HUES64 (cell line): Measurements from ENCODE around the gene CD22.

Experiments
- H3K27ac ChIP-seq: 2 replicates; pipeline ENCODE4 v1.7.0; 2013; ENCODE audit warnings: low read depth, low read length, inconsistent platforms
- H3K27me3 ChIP-seq: 2 replicates; pipeline ENCODE4 v1.6.1; 2013; ENCODE audit warnings: mild to moderate bottlenecking, low read length; ENCODE audit not compliant: insufficient read depth
- H3K36me3 ChIP-seq: 2 replicates; pipeline ENCODE4 v1.6.1; 2013; ENCODE audit warnings: mild to moderate bottlenecking, low read length; ENCODE audit not compliant: insufficient read depth
- H3K4me1 ChIP-seq: 2 replicates; pipeline ENCODE4 v1.6.1; 2013; ENCODE audit warnings: mild to moderate bottlenecking, low read length, moderate library complexity; ENCODE audit not compliant: insufficient read depth
- H3K4me3 ChIP-seq: 2 replicates; pipeline ENCODE4 v1.5.1; 2013; ENCODE audit warnings: mild to moderate bottlenecking, low read length, moderate library complexity
- H3K9ac ChIP-seq: 2 replicates; pipeline ENCODE4 v1.6.1; 2013; ENCODE audit warnings: mild to moderate bottlenecking, low read depth, low read length
- H3K9me3 ChIP-seq: 2 replicates; pipeline ENCODE4 v1.6.1; 2013; ENCODE audit warnings: low read depth, low read length; ENCODE audit not compliant: insufficient read depth
- WGBS: fragments of 150-250, 120-280 bp; methylation state at CpG from one replicate; pipeline ENCODE4 v1.1.7; 2013; ENCODE audit warnings: missing lambda C conversion rate; 5-methylcytosine and 5-hydroxymethylcytosine counted together

The CD22 gene

DNA sequence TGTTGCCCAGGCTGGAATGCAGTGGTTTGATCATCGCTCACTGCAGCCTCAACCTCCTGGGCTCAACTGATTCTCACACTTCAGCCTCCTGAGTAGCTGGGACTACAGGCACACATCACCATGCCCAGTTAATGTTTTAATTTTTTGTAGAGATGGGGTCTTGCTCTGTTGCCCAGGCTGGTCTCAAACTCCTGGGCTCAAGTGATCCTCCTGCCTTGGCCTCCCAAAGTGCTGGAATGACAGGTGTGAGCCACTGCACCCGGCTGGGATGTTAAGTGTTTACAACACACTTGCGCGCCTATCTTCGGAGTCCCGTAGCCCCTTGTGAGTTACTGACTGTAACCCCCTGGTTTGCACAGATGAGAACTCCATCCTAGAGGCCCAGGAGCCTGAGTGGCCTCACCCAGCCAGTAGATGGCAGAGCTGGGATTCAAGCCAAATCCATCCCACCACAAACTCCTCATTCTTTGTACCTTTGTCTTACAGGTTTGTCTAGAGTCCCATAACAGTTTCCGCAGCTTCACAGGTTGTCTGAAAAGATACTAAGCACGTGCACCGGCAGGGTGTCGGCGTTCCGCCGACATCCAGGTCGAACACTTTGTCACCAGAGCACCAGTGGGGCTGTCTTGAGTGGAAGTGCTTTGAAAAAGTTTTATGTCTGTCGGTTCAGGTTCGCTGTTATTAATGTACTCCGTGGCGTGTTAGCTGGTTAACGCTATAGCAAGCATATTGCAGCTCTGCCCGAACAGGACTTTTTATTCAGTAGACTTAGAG lies 22.3 kb upstream of the CD22 start:
- Histone ChIP-seq H3K27me3 (no peaks in the 10 kb centered on the region), H3K4me3 (no peak overlapping the region), H3K9me3 (no peaks in the 10 kb centered on the region), H3K4me1 (no peaks in the 10 kb centered on the region), H3K36me3 (no peaks in the 10 kb centered on the region), H3K27ac (no peak overlapping the region), H3K9ac (no peak overlapping the region)
- WGBS, result 91% methylated on average over 20 of the region's 20 CpGs

DNA sequence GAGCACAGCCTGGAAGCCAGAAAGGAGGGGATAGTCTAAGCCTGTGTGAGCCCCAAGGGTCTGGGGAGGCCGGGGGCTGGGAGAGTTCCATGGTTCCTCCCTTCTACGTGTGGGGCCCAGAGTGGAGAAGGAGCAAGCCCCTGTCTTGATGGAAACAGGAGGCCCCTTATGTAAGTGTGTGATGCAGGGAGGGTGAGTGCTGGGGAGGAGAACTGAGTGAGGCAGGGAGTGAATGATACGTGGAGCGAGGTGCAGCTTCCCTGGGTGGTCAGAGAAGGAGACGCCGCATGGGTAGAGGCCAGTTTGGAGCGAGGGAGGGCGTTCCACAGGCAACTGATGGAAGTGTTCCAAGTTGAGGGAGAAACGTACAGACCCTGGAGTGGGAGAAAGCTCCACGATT lies 21.1 kb upstream of the CD22 start:
- H3K9ac ChIP-seq, result no peak overlapping the region
- no peaks in the 10 kb centered on the region for H3K4me1 ChIP-seq

DNA sequence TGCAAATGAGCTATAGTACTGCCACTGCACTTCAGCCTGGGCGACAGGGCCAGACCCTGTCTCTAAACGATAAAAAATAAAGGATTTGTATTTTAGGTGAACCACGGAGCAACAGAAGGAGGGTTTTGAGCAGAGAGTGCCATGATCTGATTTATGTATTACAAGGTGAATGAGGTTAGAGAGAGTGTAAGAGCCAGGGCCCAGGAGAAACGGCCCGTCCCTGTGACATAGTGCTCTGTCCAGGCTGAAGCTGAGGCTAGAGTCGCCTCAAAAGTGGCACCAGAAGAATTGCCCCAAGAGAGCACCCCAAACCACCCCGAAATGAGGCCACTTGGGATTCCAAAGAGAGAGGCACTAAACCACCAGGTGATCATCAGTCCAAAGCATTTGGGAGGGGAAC lies 20.1 kb upstream of the CD22 start:
- H3K4me3 ChIP-seq, result no peak overlapping the region
- H3K9ac ChIP-seq, result no peak overlapping the region; the same call in 1 of the 2 replicates
- H3K4me1 ChIP-seq, result no peaks in the 10 kb centered on the region
- no peaks in the 10 kb centered on the region for H3K36me3 ChIP-seq
- no peaks in the 10 kb centered on the region for H3K27me3 ChIP-seq
- no peak overlapping the region for H3K27ac ChIP-seq
- no peaks in the 10 kb centered on the region for H3K9me3 ChIP-seq
- WGBS, result 75% methylated on average over 7 of the region's 7 CpGs

More for the DNA sequence above, 21.1 kb upstream of the CD22 start:
- H3K27ac ChIP-seq, result no peak overlapping the region
- no peaks in the 10 kb centered on the region for H3K27me3 ChIP-seq
- H3K36me3 ChIP-seq, result no peaks in the 10 kb centered on the region
- no peaks in the 10 kb centered on the region for H3K9me3 ChIP-seq
- H3K4me3 ChIP-seq, result no peak overlapping the region
- WGBS, result 86% methylated on average over 10 of the region's 10 CpGs

DNA sequence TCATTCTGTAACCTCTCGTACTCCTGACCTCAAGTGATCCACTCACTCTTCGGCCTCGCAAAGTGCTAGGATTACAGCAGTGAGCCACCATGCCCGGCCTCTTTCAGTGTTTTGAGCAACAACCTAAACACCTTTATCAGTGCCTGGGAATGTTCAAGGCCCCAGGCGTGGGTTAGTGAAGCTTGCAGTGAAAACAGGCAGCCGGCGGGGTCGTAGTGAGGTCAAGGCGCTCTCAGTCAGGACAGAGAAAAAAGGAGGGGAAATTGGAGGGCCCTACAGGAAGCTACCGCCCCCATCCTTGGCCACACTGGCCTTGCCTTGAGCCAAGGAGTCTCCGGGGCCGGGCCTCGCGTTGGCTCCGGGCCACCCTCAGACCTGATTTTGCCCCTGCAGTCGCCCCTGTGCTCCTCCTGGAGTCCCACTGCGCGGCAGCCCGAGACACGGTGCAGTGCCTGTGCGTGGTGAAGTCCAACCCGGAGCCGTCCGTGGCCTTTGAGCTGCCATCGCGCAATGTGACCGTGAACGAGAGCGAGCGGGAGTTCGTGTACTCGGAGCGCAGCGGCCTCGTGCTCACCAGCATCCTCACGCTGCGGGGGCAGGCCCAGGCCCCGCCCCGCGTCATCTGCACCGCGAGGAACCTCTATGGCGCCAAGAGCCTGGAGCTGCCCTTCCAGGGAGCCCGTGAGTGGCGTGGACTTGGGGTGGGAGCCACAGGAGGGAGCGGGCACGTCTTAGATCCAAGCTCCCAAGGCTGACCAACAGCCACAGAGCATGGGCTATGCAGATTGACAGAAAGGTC lies 19.3 kb upstream of the CD22 start:
- no peak overlapping the region for H3K4me3 ChIP-seq
- WGBS, result 88% methylated on average over 47 of the region's 47 CpGs
- no peaks in the 10 kb centered on the region for H3K9me3 ChIP-seq
- H3K4me1 ChIP-seq, result no peaks in the 10 kb centered on the region
- H3K9ac ChIP-seq, result no peak overlapping the region; the same call in 1 of the 2 replicates
- no peak overlapping the region for H3K27ac ChIP-seq
- no peaks in the 10 kb centered on the region for H3K27me3 ChIP-seq
- H3K36me3 ChIP-seq, result no peaks in the 10 kb centered on the region

DNA sequence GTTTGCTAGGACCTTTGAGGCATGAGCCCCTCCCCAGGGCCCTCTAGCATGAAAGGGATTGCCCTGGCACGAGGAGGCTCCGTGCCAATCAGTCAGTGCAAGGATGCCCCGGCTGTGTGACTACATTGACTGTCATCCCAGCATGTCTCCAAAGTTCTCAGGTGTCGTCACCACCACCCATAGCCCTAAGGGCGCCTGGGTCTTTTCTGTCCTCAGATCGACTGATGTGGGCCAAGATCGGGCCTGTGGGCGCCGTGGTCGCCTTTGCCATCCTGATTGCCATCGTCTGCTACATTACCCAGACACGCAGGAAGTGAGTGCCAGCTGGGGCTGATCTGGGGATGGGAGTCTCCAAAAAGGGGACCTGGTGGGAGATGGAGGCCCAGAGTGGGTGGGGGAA lies 18.7 kb upstream of the CD22 start:
- Histone ChIP-seq H3K9me3 (no peaks in the 10 kb centered on the region), H3K27me3 (no peaks in the 10 kb centered on the region), H3K4me3 (no peak overlapping the region), H3K9ac (no peak overlapping the region), H3K27ac (no peak overlapping the region), H3K4me1 (no peaks in the 10 kb centered on the region), H3K36me3 (no peaks in the 10 kb centered on the region)
- WGBS, result 93% methylated on average over 12 of the region's 12 CpGs

DNA sequence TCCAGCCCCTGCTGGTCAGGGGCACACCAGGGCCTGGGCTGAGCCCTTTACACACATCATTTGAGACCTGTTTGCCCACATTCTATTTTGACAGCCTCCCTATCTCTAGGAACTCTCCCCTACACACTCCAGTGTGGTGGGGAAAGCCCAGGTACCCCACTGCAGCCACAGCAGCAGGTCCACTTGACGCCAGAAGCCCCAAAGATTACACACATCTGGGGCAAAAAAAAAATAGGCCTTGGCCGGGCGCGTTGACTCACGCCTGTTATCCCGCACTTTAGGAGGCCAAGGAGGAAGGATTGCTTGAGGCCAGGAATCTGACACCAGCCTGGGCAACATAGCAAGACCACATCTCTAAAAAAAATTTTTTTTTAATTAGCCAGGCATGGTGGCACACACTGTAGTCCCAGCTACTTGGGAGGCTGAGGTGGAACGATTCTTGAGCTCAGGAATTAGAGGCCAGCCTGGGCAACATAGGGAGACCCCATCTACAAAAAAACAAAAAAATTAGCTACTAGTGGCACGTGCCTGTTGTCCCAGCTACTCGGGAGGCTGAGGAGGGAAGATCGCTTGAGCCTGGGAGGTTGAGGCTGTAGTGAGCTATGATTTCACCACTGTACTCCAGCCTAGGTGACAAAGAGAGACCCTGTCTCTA lies 18.0 kb upstream of the CD22 start:
- no peaks in the 10 kb centered on the region for H3K9me3 ChIP-seq
- no peak overlapping the region for H3K9ac ChIP-seq
- H3K27ac ChIP-seq, result no peak overlapping the region
- no peak overlapping the region for H3K4me3 ChIP-seq
- H3K27me3 ChIP-seq, result no peaks in the 10 kb centered on the region
- WGBS, result 95% methylated on average over 10 of the region's 10 CpGs
- no peaks in the 10 kb centered on the region for H3K36me3 ChIP-seq
- H3K4me1 ChIP-seq, result no peaks in the 10 kb centered on the region

DNA sequence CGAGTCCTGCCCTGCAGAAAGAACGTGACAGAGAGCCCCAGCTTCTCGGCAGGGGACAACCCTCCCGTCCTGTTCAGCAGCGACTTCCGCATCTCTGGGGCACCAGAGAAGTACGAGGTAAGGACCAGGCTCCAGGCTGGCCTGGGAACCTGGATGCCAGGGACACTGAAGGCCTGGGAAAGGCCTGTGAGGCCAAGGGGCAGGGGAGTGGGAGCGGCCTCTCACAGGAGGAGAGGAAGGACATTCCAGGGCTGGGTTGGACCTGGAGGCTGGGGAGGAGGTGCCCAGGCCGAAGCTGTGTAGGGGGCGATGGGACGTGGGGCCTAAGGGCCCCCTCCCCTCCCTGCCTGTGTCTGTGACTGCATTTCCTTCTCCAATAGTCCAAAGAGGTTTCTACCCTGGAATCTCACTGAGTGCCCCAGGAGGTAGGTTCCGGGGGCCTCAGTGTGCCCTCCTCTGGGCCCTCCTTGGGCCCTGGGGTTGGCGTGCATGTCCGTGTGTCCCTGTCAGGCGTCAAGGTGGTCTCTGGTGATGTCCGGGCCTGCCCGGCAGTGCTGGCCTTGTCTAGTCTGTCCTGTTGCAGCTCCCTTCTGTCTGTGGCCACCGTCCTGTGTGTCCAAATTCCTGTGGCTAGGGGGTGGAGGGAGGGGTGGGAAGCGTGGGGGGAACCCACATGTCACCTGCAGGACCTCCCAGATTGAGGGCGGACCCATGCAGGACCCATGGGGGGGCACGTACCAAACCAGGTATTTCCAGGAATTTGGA lies 16.9 kb upstream of the CD22 start:
- no peaks in the 10 kb centered on the region for H3K36me3 ChIP-seq
- H3K4me3 ChIP-seq, result no peak overlapping the region
- no peak overlapping the region for H3K27ac ChIP-seq
- no peak overlapping the region for H3K9ac ChIP-seq
- no peaks in the 10 kb centered on the region for H3K27me3 ChIP-seq
- H3K9me3 ChIP-seq, result no peaks in the 10 kb centered on the region
- WGBS, result 88% methylated on average over 21 of the region's 21 CpGs
- H3K4me1 ChIP-seq, result no peaks in the 10 kb centered on the region

DNA sequence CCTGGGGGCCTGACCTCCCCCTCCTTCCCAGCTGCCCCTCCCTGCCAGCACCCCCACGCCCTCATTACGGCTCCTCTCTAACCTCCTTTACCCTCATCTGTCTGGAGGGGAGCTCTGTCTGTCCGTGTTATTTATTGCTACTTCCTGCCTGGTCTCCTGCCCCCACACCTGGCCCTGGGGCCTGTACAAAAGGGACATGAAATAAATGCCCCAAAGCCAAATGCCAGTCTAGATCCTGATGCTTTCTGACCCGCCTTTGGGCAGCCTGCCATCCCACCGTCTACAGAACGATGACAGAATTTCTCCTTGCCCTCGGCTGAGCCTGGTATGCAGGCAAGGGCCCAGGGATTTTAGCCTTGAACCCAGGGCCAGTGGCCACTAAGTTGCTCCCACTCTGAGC lies 15.4 kb upstream of the CD22 start:
- H3K27ac ChIP-seq, result no peak overlapping the region
- 84% methylated on average over 7 of the region's 7 CpGs for WGBS
- H3K4me3 ChIP-seq, result no peak overlapping the region
- no peaks in the 10 kb centered on the region for H3K4me1 ChIP-seq
- no peaks in the 10 kb centered on the region for H3K36me3 ChIP-seq
- H3K27me3 ChIP-seq, result no peaks in the 10 kb centered on the region
- H3K9ac ChIP-seq, result no peak overlapping the region
- H3K9me3 ChIP-seq, result no peaks in the 10 kb centered on the region

DNA sequence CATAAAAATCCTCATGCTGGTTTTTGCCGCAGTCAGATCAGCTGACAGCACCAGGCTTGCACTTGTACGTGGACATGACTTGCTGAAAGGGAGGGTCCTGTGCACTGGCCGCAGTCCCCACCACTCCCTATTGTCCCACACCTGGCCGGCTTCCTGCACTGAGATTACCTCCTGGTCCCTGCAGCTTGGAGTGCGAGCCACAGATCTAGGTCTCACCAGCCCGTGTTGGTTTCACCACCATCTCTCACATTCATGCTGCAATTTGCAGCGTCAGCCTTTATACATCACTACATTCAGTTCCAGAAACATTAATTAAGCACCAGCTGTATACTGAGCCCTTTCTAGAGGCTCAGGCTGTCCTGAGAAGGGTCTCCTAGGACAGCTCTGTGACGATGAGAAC lies 15.0 kb upstream of the CD22 start:
- H3K9me3 ChIP-seq, result no peaks in the 10 kb centered on the region
- no peaks in the 10 kb centered on the region for H3K27me3 ChIP-seq
- no peak overlapping the region for H3K9ac ChIP-seq
- H3K4me1 ChIP-seq, result no peaks in the 10 kb centered on the region
- no peak overlapping the region for H3K4me3 ChIP-seq
- 90% methylated on average over 8 of the region's 8 CpGs for WGBS
- H3K36me3 ChIP-seq, result no peaks in the 10 kb centered on the region
- H3K27ac ChIP-seq, result no peak overlapping the region

DNA sequence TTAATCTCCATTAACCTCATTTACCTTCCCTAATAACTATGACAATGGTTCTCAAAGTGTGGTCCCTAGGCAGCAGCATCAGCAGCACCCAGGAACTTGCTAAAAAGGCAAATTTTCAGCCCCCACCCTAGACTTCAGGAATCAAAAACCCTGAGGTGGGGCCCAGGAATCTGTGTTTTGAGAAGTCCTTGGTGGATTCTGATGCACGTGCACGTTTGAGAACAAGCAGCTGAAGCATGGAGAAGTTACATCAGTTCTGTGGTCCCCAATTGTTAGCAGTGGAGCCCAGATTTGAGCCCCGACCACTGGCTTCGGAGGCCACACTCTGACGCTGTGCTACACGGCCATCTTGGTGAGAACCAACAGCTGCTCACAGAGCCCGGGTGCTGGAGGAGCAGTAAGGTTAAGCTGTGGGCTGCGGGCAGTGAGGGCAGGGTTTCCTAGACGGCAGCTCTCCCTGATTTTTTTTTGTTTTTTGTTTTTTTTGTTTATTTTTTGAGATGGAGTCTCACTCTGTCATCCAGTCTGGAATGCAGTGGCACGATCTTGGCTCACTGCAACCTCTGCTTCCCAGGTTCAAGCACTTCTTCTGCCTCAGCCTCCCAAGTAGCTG lies 14.0 kb upstream of the CD22 start:
- no peaks in the 10 kb centered on the region for H3K27me3 ChIP-seq
- no peaks in the 10 kb centered on the region for H3K9me3 ChIP-seq
- 93% methylated on average over 10 of the region's 10 CpGs for WGBS
- no peaks in the 10 kb centered on the region for H3K4me1 ChIP-seq
- H3K9ac ChIP-seq, result no peak overlapping the region
- H3K4me3 ChIP-seq, result no peak overlapping the region
- no peak overlapping the region for H3K27ac ChIP-seq
- H3K36me3 ChIP-seq, result no peaks in the 10 kb centered on the region
